SK-N-SH (cell line): Measurements from ENCODE around the gene CEACAM7. TPM values are rescaled to one million over a fixed set of nuclear protein-coding genes. Genes with fewer than 3 reads are reported as not detected.

Source experiments
- CTCF ChIA-PET: fragments of 300-600, 350-600 bp; formaldehyde crosslinking; extraction: SDS; loops from one replicate; lab custom pipeline; 2021; lab: Yijun Ruan, JAX
- POLR2A ChIA-PET: fragments of 350-600 bp; sonication (Branson Sonifier 250); formaldehyde crosslinking; extraction: SDS; loops from one replicate; lab custom pipeline; 2020; ENCODE audit warnings: antibody characterized with exemption, inconsistent platforms; lab: Yijun Ruan, JAX
- DNase-seq: peaks from one replicate; pipeline ENCODE4 v3.0.0; 2012
- H2AFZ ChIP-seq: fragments of 200-600 bp; sonication (generic); 2 replicates; pipeline ENCODE4 v1.8.1; 2016; ENCODE audit warnings: antibody characterized with exemption, mild to moderate bottlenecking, low read depth
- H3F3A ChIP-seq: fragments of 200-600 bp; sonication (generic); replicated peaks from 2 replicates; pipeline ENCODE3; 2016; ENCODE audit warnings: antibody characterized with exemption, mild to moderate bottlenecking; ENCODE audit not compliant: insufficient read depth
- H3K27ac ChIP-seq, 2 experiments: fragments of 200-500 bp in 1 of 2; fragments of 200-600 bp in 1 of 2; sonication (Bioruptor generic) in 1 of 2; sonication (generic), shearing (Covaris generic) in 1 of 2; 2 replicates each; pipeline versions ENCODE4 v1.5.1 to v1.6.1; 2014 to 2016; ENCODE audit warnings: low read depth in 2 of 2, inconsistent platforms in 1 of 2, low read length in 1 of 2, mild to moderate bottlenecking in 1 of 2, mixed read lengths in 1 of 2
- H3K27me3 ChIP-seq: fragments of 200-600 bp; sonication (generic), shearing (Covaris generic); 2 replicates; pipeline ENCODE4 v1.6.1; 2016; ENCODE audit warnings: mixed run types; ENCODE audit not compliant: insufficient read depth
- H3K36me3 ChIP-seq, 2 experiments: fragments of 200-500 bp in 1 of 2; fragments of 200-600 bp in 1 of 2; sonication (Bioruptor generic) in 1 of 2; sonication (generic) in 1 of 2; replicated peaks in 1 of 2; 2 replicates each; pipeline versions ENCODE3 to v1.5.1; 2014 to 2016; ENCODE audit warnings: low read length in 1 of 2, mild to moderate bottlenecking in 1 of 2; ENCODE audit not compliant: insufficient read depth in 2 of 2, control insufficient read depth in 1 of 2
- H3K4me1 ChIP-seq, 2 experiments: fragments of 200-500 bp in 1 of 2; fragments of 200-600 bp in 1 of 2; sonication (Bioruptor generic) in 1 of 2; sonication (generic), shearing (Covaris generic) in 1 of 2; 2 replicates each; pipeline versions ENCODE4 v1.5.1 to v1.6.1; 2014 to 2016; ENCODE audit warnings: low read depth in 1 of 2, low read length in 1 of 2, mixed run types in 1 of 2; ENCODE audit not compliant: insufficient read depth in 2 of 2, control insufficient read depth in 1 of 2
- H3K4me2 ChIP-seq: fragments of 200-600 bp; sonication (generic), shearing (Covaris generic); 2 replicates; pipeline ENCODE4 v1.6.1; 2017; ENCODE audit warnings: mixed run types
- H3K4me3 ChIP-seq, 2 experiments: fragments of 200-500 bp in 1 of 2; fragments of 200-600 bp in 1 of 2; sonication (Bioruptor generic) in 1 of 2; sonication (generic), shearing (Covaris generic) in 1 of 2; 2 replicates each; pipeline versions ENCODE4 v1.5.1 to v1.8.1; 2014 to 2016; ENCODE audit warnings: low read depth in 2 of 2, inconsistent platforms in 1 of 2, low read length in 1 of 2, mild to moderate bottlenecking in 1 of 2, mixed read lengths in 1 of 2, moderate library complexity in 1 of 2
- H3K79me2 ChIP-seq: fragments of 200-600 bp; sonication (generic); 2 replicates; pipeline ENCODE4 v1.8.1; 2017; ENCODE audit warnings: mild to moderate bottlenecking; ENCODE audit not compliant: insufficient read depth
- H3K9ac ChIP-seq: fragments of 200-600 bp; sonication (generic); 2 replicates; pipeline ENCODE4 v1.6.1; 2017; ENCODE audit warnings: mixed run types
- H3K9me2 ChIP-seq: fragments of 200-600 bp; sonication (generic); 2 replicates; pipeline ENCODE4 v1.6.1; 2017; ENCODE audit warnings: mixed run types
- H3K9me3 ChIP-seq: fragments of 200-600 bp; sonication (generic); 2 replicates; pipeline ENCODE4 v1.6.1; 2017; ENCODE audit warnings: mixed run types, mild to moderate bottlenecking, moderate library complexity
- H4K20me1 ChIP-seq: fragments of 200-600 bp; sonication (generic); 2 replicates; pipeline ENCODE4 v1.6.1; 2017; ENCODE audit warnings: mild to moderate bottlenecking, mixed run types; ENCODE audit not compliant: insufficient read depth
- CHD2 ChIP-seq: fragments of 150-350 bp; IDR thresholded peaks from 2 replicates; pipeline ENCODE4 v1.6.1; 2018; ENCODE audit warnings: low read length; ENCODE audit not compliant: partially characterized antibody
- ELF1 ChIP-seq: IDR thresholded peaks from 2 replicates; pipeline ENCODE4 v1.4.0; 2012
- FOXJ3 ChIP-seq: sonication (generic); formaldehyde crosslinking; IDR thresholded peaks from 2 replicates; pipeline ENCODE4 v1.5.1; 2020; ENCODE audit warnings: mild to moderate bottlenecking, missing genetic modification reagents
- MEF2A ChIP-seq: IDR thresholded peaks from 2 replicates; pipeline ENCODE4 v1.4.0; 2012; ENCODE audit warnings: low read depth, borderline replicate concordance
- RAD21 ChIP-seq: IDR thresholded peaks from 2 replicates; pipeline ENCODE4 v1.6.1; 2012; ENCODE audit warnings: mild to moderate bottlenecking, low read length
- RCOR1 ChIP-seq: fragments of 150-350 bp; IDR thresholded peaks from 2 replicates; pipeline ENCODE4 v1.6.1; 2017; ENCODE audit warnings: antibody characterized with exemption, low read length
- RFX5 ChIP-seq: IDR thresholded peaks from 2 replicates; pipeline ENCODE4 v1.6.1; 2012; ENCODE audit warnings: mild to moderate bottlenecking, improper control_type of control experiment, low read length
- SIN3A ChIP-seq: IDR thresholded peaks from 2 replicates; pipeline ENCODE4 v1.6.1; 2012; ENCODE audit warnings: low read depth, mild to moderate bottlenecking, low read length, moderate library complexity, borderline replicate concordance
- SMC3 ChIP-seq: IDR thresholded peaks from 2 replicates; pipeline ENCODE4 v1.6.1; 2012; ENCODE audit warnings: low read depth, low read length, improper control_type of control experiment
- TEAD4 ChIP-seq: IDR thresholded peaks from 2 replicates; pipeline ENCODE4 v1.4.0; 2012; ENCODE audit warnings: mild to moderate bottlenecking, borderline replicate concordance; ENCODE audit not compliant: insufficient read depth
- YY1 ChIP-seq: IDR thresholded peaks from 2 replicates; pipeline ENCODE4 v1.4.0; 2012; ENCODE audit warnings: low read depth, mild to moderate bottlenecking
- WGBS: methylation state at CpG from one replicate; pipeline ENCODE4 v1.1.6; 2017; ENCODE audit warnings: low lambda C conversion rate; 5-methylcytosine and 5-hydroxymethylcytosine counted together
- polyA plus RNA-seq, 3 experiments: library from polyadenylated mRNA; depleted of rRNA; stranded (reverse); fragments of >200 nt; gene quantifications; 2 replicates each; pipeline ENCODE4 v1.2.3, GENCODE V29; 2012
- TF ChIP-seq, protein P1 (sequence below): fragments of 150-350 bp; IDR thresholded peaks from 2 replicates; pipeline ENCODE4 v1.6.1; 2017; ENCODE audit warnings: antibody characterized with exemption, low read length, low read depth, borderline replicate concordance
- TF ChIP-seq, protein P2 (sequence below): IDR thresholded peaks from 2 replicates; pipeline ENCODE4 v1.6.1; 2012; ENCODE audit warnings: mild to moderate bottlenecking, low read depth, low read length, moderate library complexity
- TF ChIP-seq, protein P3 (sequence below): IDR thresholded peaks from 2 replicates; pipeline ENCODE4 v1.4.0; 2012; ENCODE audit warnings: low read depth, borderline replicate concordance
- TF ChIP-seq, protein P4 (sequence below): IDR thresholded peaks from 2 replicates; pipeline ENCODE4 v1.4.0; 2012; ENCODE audit warnings: low read depth, borderline replicate concordance
- TF ChIP-seq, protein P5 (sequence below): IDR thresholded peaks from 2 replicates; pipeline ENCODE4; 2012

The CEACAM7 gene
- polyA plus RNA-seq (2012; rRNA removed), result not detected in 2 replicates
- not detected in 2 replicates for polyA plus RNA-seq (2012; cell fraction: cytosol; rRNA removed)
- not detected in 2 replicates for polyA plus RNA-seq (2012; cell fraction: nucleus; rRNA removed)

DNA sequence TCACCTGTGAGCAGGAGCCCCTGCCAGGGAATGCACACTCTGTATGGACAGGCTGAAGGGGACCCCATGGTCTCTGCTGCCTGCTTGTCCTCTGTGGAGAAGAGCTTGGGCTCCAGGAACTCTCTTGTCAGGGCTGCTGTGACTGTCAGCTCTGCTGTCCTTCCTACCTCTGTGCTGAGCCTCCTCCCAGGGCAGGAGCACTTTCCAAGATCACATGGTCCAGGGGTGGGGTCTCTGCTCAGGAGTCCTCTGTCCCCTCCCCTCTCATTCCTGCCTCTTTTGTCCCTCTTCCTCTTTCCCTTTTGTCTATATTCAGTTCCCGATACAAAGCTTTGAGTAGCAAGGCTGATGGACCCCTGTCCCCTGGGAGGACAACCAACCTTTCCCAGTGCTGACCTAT, at the start of gene CEACAM7:
Gene CEACAM7, minus strand, starts transcription at position 173 of the 400 bp plus-strand sequence. Its CDS starts 105 bp downstream, at position 68.
- H3K4me2 ChIP-seq, result no peak within 1 kb of the TSS
- H3K9ac ChIP-seq, result no peak within 1 kb of the TSS
- DNase-seq, result no peak
- ChIA-PET CTCF (interaction anchor here (1.5 kb wide), 2 partner anchors 19 to 46 kb away, joined by 5 to 6 read pairs; no protein-coding TSS in a partner anchor), POLR2A (no interaction called here)
- H4K20me1 ChIP-seq, result no peaks in the 10 kb centered on the region
- no peak within 1 kb of the TSS for H3K4me3 ChIP-seq
- no peaks in the 10 kb centered on the region for H3K4me1 ChIP-seq
- H3K9me3 ChIP-seq, result no peaks in the 10 kb centered on the region
- TF ChIP-seq, protein P1, sequence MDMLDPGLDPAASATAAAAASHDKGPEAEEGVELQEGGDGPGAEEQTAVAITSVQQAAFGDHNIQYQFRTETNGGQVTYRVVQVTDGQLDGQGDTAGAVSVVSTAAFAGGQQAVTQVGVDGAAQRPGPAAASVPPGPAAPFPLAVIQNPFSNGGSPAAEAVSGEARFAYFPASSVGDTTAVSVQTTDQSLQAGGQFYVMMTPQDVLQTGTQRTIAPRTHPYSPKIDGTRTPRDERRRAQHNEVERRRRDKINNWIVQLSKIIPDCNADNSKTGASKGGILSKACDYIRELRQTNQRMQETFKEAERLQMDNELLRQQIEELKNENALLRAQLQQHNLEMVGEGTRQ, result no peak
- TF ChIP-seq RCOR1, result no peak
- no peak within 1 kb of the TSS for H3K27ac ChIP-seq
- 8% methylated on average over 1 of the region's 1 CpG for WGBS
- H3K9me2 ChIP-seq, result no peaks in the 10 kb centered on the region
- H3K27me3 ChIP-seq, result 0 out of 2 replicates have a peak, but pooled peaks cover 4% of the 10 kb centered on the region
- no peak within 1 kb of the TSS for H2AFZ ChIP-seq
- H3K36me3 ChIP-seq, result no peaks in the 10 kb centered on the region
- H3F3A ChIP-seq, result no peaks in the 10 kb centered on the region
- no peaks in the 10 kb centered on the region for H3K79me2 ChIP-seq

DNA sequence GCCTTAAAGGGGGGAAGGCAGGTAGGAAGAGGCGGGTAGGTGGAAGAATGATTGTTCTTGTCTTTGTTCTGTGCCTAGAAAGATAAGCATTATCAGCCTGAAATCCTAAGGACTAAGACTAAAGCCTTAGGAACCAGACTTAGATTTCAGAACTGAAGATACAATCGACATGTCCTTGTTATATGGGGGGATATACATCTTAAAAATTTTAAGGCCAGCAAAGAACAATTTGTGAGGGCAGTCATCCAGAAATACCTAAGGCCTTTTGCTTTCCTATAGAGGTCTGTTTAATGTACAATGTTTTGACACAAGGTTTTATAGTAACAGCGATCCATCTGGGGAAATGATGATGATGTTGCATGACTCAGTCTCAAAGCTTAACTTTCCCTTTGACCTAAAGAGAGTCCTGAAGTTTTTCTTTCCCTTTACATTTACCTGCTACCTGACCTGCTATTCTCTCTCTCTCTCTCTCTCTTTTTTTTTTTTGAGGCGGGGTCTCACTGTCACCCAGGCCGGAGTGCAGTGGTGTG, 47.1 kb upstream of the CEACAM7 start:
- no peaks in the 10 kb centered on the region for H3K9me2 ChIP-seq
- no peaks in the 10 kb centered on the region for H4K20me1 ChIP-seq
- H3K36me3 ChIP-seq, result no peaks in the 10 kb centered on the region
- TF ChIP-seq, protein P2, sequence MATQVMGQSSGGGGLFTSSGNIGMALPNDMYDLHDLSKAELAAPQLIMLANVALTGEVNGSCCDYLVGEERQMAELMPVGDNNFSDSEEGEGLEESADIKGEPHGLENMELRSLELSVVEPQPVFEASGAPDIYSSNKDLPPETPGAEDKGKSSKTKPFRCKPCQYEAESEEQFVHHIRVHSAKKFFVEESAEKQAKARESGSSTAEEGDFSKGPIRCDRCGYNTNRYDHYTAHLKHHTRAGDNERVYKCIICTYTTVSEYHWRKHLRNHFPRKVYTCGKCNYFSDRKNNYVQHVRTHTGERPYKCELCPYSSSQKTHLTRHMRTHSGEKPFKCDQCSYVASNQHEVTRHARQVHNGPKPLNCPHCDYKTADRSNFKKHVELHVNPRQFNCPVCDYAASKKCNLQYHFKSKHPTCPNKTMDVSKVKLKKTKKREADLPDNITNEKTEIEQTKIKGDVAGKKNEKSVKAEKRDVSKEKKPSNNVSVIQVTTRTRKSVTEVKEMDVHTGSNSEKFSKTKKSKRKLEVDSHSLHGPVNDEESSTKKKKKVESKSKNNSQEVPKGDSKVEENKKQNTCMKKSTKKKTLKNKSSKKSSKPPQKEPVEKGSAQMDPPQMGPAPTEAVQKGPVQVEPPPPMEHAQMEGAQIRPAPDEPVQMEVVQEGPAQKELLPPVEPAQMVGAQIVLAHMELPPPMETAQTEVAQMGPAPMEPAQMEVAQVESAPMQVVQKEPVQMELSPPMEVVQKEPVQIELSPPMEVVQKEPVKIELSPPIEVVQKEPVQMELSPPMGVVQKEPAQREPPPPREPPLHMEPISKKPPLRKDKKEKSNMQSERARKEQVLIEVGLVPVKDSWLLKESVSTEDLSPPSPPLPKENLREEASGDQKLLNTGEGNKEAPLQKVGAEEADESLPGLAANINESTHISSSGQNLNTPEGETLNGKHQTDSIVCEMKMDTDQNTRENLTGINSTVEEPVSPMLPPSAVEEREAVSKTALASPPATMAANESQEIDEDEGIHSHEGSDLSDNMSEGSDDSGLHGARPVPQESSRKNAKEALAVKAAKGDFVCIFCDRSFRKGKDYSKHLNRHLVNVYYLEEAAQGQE, result no peak
- TF ChIP-seq TEAD4, result no peak
- TF ChIP-seq, protein P3, sequence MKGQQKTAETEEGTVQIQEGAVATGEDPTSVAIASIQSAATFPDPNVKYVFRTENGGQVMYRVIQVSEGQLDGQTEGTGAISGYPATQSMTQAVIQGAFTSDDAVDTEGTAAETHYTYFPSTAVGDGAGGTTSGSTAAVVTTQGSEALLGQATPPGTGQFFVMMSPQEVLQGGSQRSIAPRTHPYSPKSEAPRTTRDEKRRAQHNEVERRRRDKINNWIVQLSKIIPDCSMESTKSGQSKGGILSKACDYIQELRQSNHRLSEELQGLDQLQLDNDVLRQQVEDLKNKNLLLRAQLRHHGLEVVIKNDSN, result no peak
- no peak for TF ChIP-seq RFX5
- TF ChIP-seq, protein P4, sequence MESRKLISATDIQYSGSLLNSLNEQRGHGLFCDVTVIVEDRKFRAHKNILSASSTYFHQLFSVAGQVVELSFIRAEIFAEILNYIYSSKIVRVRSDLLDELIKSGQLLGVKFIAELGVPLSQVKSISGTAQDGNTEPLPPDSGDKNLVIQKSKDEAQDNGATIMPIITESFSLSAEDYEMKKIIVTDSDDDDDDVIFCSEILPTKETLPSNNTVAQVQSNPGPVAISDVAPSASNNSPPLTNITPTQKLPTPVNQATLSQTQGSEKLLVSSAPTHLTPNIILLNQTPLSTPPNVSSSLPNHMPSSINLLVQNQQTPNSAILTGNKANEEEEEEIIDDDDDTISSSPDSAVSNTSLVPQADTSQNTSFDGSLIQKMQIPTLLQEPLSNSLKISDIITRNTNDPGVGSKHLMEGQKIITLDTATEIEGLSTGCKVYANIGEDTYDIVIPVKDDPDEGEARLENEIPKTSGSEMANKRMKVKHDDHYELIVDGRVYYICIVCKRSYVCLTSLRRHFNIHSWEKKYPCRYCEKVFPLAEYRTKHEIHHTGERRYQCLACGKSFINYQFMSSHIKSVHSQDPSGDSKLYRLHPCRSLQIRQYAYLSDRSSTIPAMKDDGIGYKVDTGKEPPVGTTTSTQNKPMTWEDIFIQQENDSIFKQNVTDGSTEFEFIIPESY, result no peak
- TF ChIP-seq ELF1, result no peak
- TF ChIP-seq RAD21, result no peak
- TF ChIP-seq, protein P5, sequence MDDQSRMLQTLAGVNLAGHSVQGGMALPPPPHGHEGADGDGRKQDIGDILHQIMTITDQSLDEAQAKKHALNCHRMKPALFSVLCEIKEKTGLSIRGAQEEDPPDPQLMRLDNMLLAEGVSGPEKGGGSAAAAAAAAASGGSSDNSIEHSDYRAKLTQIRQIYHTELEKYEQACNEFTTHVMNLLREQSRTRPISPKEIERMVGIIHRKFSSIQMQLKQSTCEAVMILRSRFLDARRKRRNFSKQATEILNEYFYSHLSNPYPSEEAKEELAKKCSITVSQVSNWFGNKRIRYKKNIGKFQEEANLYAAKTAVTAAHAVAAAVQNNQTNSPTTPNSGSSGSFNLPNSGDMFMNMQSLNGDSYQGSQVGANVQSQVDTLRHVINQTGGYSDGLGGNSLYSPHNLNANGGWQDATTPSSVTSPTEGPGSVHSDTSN, result no peak
- TF ChIP-seq SMC3, result no peak
- no peak for TF ChIP-seq CHD2
- TF ChIP-seq MEF2A, result no peak
- TF ChIP-seq, protein P1, result no peak
- TF ChIP-seq SIN3A, result no peak
- TF ChIP-seq YY1, result no peak
- TF ChIP-seq FOXJ3 (CRISPR knock-in tag), result no peak
- WGBS, result 9% methylated on average over 5 of the region's 5 CpGs
- H3K27me3 ChIP-seq, result peaks cover 44% of the 10 kb centered on the region
- no peak overlapping the region for H3K4me3 ChIP-seq
- ChIA-PET CTCF (interaction anchor here (0.9 to 2.9 kb wide), 4 partner anchors 12 to 286 kb away, joined by 3 to 15 read pairs (median 3); no protein-coding TSS in a partner anchor), POLR2A (no interaction called here)
- no peak overlapping the region for H3K4me2 ChIP-seq
- H3F3A ChIP-seq, result no peaks in the 10 kb centered on the region
- no peak overlapping the region for H2AFZ ChIP-seq
- H3K79me2 ChIP-seq, result no peaks in the 10 kb centered on the region
- H3K27ac ChIP-seq, result no peak overlapping the region
- DNase-seq, result no peak
- no peaks in the 10 kb centered on the region for H3K9me3 ChIP-seq
- no peak overlapping the region for H3K9ac ChIP-seq
- no peaks in the 10 kb centered on the region for H3K4me1 ChIP-seq
